ENCODE measurements around the gene SRSF5. TPM values are rescaled to one million over a fixed set of nuclear protein-coding genes. Genes with fewer than 3 reads are reported as not detected.

SRSF5 gene
- total RNA-seq, 1 experiment from 2014 or later = 389 TPM

DNA sequence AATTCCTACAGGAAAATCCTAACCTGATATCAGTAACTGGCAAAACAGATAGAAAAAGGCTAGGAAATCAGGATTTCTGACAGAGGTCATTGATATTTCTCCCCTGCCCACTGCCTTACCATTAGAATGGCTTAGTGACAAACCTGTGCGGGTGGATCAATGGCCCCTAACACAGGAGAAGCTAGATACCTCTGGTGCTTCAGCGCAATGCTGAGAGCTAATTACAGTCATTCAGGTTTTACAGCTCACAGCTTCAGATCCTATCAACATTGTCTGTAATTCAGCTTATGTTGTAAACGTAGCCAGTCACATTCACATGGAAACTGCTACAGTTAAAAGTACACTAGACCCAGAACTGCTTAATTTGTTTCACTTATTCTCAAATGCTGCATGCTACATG, 47.5 kb downstream of the SRSF5 start:
- no peak overlapping the region for H3K4ac ChIP-seq (ENCODE audit: low read depth, low read length)
- peaks cover under 1 to 12% of the 10 kb centered on the region in 2 experiments for H3K4me1 Mint-ChIP-seq
- no peak overlapping the region for H3K9ac ChIP-seq (ENCODE audit: extremely low read depth, insufficient read length, low read length)
- no peaks in the 10 kb centered on the region; a peak in 1 of 7 replicates for H3K36me3 Mint-ChIP-seq (ENCODE audit: insufficient read depth in 1 of 3, low read depth in 3 of 3)
- H2BK12ac ChIP-seq (ENCODE audit: insufficient read length, low read depth, low read length) = no peak overlapping the region
- no peak overlapping the region for H3K14ac ChIP-seq (ENCODE audit: insufficient read depth, low read length)
- no peak overlapping the region for H4K91ac ChIP-seq (ENCODE audit: insufficient read length, low read depth, low read length)
- H4K8ac ChIP-seq (replicated peaks; ENCODE audit: insufficient read length, low read depth, low read length) = no peak overlapping the region
- H3K27me3 ChIP-seq (ENCODE audit: insufficient read depth, low read length) = no peaks in the 10 kb centered on the region
- no peak overlapping the region for H2BK15ac ChIP-seq (ENCODE audit: low read depth, low read length)
- DNase-seq = no peak
- H3K9me3 ChIP-seq (ENCODE audit: control insufficient read depth, low read depth, low read length) = no peaks in the 10 kb centered on the region
- H3K79me2 ChIP-seq (ENCODE audit: insufficient read depth, low read length) = no peaks in the 10 kb centered on the region
- no peak overlapping the region for H3K4me3 Mint-ChIP-seq
- no CpG with 5 or more reads among the region's 3 CpGs for WGBS (ENCODE audit: extremely low coverage, insufficient read length, low lambda C conversion rate)
- TF ChIP-seq, protein P1, sequence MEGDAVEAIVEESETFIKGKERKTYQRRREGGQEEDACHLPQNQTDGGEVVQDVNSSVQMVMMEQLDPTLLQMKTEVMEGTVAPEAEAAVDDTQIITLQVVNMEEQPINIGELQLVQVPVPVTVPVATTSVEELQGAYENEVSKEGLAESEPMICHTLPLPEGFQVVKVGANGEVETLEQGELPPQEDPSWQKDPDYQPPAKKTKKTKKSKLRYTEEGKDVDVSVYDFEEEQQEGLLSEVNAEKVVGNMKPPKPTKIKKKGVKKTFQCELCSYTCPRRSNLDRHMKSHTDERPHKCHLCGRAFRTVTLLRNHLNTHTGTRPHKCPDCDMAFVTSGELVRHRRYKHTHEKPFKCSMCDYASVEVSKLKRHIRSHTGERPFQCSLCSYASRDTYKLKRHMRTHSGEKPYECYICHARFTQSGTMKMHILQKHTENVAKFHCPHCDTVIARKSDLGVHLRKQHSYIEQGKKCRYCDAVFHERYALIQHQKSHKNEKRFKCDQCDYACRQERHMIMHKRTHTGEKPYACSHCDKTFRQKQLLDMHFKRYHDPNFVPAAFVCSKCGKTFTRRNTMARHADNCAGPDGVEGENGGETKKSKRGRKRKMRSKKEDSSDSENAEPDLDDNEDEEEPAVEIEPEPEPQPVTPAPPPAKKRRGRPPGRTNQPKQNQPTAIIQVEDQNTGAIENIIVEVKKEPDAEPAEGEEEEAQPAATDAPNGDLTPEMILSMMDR (conservative IDR thresholded peaks at IDR 0.05) = no peak
- no peak overlapping the region for H4K5ac ChIP-seq (ENCODE audit: insufficient read length, low read depth, low read length)
- H2AK5ac ChIP-seq (ENCODE audit: insufficient read length, low read length) = no peak overlapping the region
- no peaks in the 10 kb centered on the region for H3K23me2 ChIP-seq (ENCODE audit: insufficient read length, low read depth, low read length, poor library complexity, severe bottlenecking)
- H3K23ac ChIP-seq (ENCODE audit: insufficient read length, low read depth, low read length) = no peak overlapping the region
- no peak overlapping the region for H3K4me2 ChIP-seq (ENCODE audit: insufficient read depth, insufficient read length, low read length)
- no peaks in the 10 kb centered on the region; a peak in 1 of 5 replicates for H3K9me3 Mint-ChIP-seq
- no peak overlapping the region for H3K18ac ChIP-seq (ENCODE audit: insufficient read length, low read depth, low read length)
- no peaks in the 10 kb centered on the region for H3K4me1 ChIP-seq (ENCODE audit: insufficient read depth, low read length)
- H4K20me1 ChIP-seq (ENCODE audit: control insufficient read depth, insufficient read depth, insufficient read length) = no peaks in the 10 kb centered on the region
- no peak overlapping the region for H3K27ac Mint-ChIP-seq
- no peak overlapping the region for H3T11ph ChIP-seq (ENCODE audit: low read length)
- no peaks in the 10 kb centered on the region for H3K27me3 Mint-ChIP-seq (ENCODE audit: low read depth)
- H3K79me1 ChIP-seq (ENCODE audit: insufficient read depth, low read depth, low read length, poor library complexity, severe bottlenecking) = no peaks in the 10 kb centered on the region
- H2BK20ac ChIP-seq (ENCODE audit: low read depth, low read length, poor library complexity, severe bottlenecking) = no peak overlapping the region
- H3K27ac ChIP-seq (ENCODE audit: insufficient read length, low read depth, low read length) = no peak overlapping the region
- no peak overlapping the region for H2BK120ac ChIP-seq (ENCODE audit: low read depth, low read length, poor library complexity, severe bottlenecking)
- H2BK5ac ChIP-seq (ENCODE audit: insufficient read length, low read length) = no peak overlapping the region
- H3K56ac ChIP-seq (ENCODE audit: insufficient read length, low read depth, low read length) = no peak overlapping the region
- no peak overlapping the region for H2AFZ ChIP-seq (ENCODE audit: low read length)
